Esophagus squamous epithelium (tissue), 5 donors: ENCODE data around the gene MGAT5B. TPM values are rescaled to one million over a fixed set of nuclear protein-coding genes. Genes with fewer than 3 reads are reported as not detected.

Experiments used
- DNase-seq: peaks from one replicate; lab custom pipeline; 2025; lab: John Stamatoyannopoulos, UW
- H3K27ac ChIP-seq, 4 donors: fragments of 200-600 bp; sonication (generic); one replicate each; pipeline ENCODE4 v1.5.1; 2016 to 2019; ENCODE audit warnings: mild to moderate bottlenecking in 1 of 4
- H3K27me3 ChIP-seq, 4 donors: fragments of 200-600 bp; sonication (generic); 1 replicate in 3 of 4; 2 replicates in 1 of 4; pipeline versions ENCODE4 v1.5.1 to v1.6.0; 2017 to 2021; ENCODE audit warnings: antibody characterized with exemption in 1 of 4
- H3K36me3 ChIP-seq, 3 donors: fragments of 200-600 bp; sonication (generic); one replicate each; pipeline ENCODE4 v1.5.1; 2016 to 2019
- H3K4me1 ChIP-seq, 3 donors: fragments of 200-600 bp; sonication (generic); one replicate each; pipeline ENCODE4 v1.5.1; 2017 to 2019
- H3K4me3 ChIP-seq, 4 donors: fragments of 200-600 bp; sonication (generic); 1 replicate in 3 of 4; 2 replicates in 1 of 4; pipeline ENCODE4 v1.5.1; 2016 to 2019; ENCODE audit warnings: mild to moderate bottlenecking in 2 of 4, moderate library complexity in 1 of 4
- H3K9me3 ChIP-seq, 3 donors: fragments of 200-600 bp; sonication (generic); one replicate each; pipeline ENCODE4 v1.5.1; 2016 to 2019
- CTCF ChIP-seq, 6 experiments: fragments of 450-650 bp in 4 of 6; fragments of 200-600 bp in 2 of 6; sonication (generic) in 2 of 6; IDR thresholded peaks; one replicate each; pipeline ENCODE4 v1.5.1; 2016 to 2019; ENCODE audit warnings: antibody characterized with exemption in 6 of 6, mild to moderate bottlenecking in 4 of 6, moderate library complexity in 4 of 6
- POLR2A ChIP-seq, 4 donors: fragments of 450-650 bp; IDR thresholded peaks; one replicate each; pipeline ENCODE4 v1.6.1; 2017; ENCODE audit warnings: antibody characterized with exemption in 4 of 4, mild to moderate bottlenecking in 4 of 4, moderate library complexity in 3 of 4
- WGBS, 2 donors: methylation state at CpG; one replicate each; pipeline ENCODE4 v1.1.5; 2018; 5-methylcytosine and 5-hydroxymethylcytosine counted together
- intact Hi-C: fragments of 100-400 bp; cut with DNase I; formaldehyde crosslinking; loops from one replicate; pipeline ENCODE4 v1.15.0; 2022
- total RNA-seq, 4 donors: library from RNA; depleted of rRNA; stranded (reverse); fragments of >200 nt; gene quantifications; one replicate each; pipeline ENCODE4 v1.1.0, GENCODE V29; 2016
- donor health status: DM: yes; HTN: yes; CAD: no.

MGAT5B gene
- total RNA-seq, 4 donors from 2014 or later: 1.3 TPM; not detected in 3

DNA sequence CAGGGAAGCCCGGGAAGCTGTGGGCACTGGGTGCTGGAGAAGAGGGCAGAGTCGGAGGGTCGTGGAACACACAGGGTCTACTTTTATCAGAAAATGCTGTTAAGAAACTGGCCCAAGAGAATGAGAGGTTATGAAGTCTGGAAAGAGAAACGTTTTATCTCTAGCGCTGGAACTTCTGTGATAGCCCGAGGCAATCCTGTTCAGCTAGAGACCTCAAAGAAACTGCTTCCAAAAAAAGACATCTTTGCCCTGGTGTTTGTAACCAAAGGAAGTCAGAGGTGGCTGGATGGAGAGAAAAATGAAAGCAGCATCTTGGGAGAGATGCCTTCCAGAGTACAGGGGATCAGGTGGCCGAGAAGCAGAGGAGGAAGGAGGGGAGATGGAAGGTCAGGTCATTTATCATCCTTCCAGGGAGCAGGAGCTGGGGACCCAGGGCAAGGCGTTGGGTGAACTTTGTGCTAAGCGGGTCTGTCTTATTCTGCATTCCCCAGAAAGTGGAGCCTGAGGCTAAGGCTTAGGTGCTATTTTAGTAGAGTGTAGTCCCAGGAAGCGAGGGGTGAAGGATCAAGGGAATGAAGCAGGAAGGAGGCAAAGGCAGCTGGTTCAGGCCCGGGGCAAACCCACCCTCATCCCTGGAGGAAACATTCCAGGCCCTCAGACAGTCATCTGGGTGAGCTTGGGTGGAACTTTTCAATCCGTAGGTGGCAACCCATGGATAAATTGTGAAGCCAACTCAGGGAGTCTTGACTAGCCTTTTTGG, 66.5 kb downstream of the MGAT5B start:
- H3K27ac ChIP-seq: no peak overlapping the region
- H3K4me1 ChIP-seq: no peaks in the 10 kb centered on the region
- H3K27me3 ChIP-seq: peaks cover 0 to 7% (median 0%) of the 10 kb centered on the region in 4 donors
- no peak overlapping the region for H3K4me3 ChIP-seq
- no peak for DNase-seq
- intact Hi-C loops: no loop called here
- TF ChIP-seq CTCF (IDR thresholded peaks at IDR 0.05): no peak
- no peak for TF ChIP-seq POLR2A (IDR thresholded peaks at IDR 0.05)
- no peaks in the 10 kb centered on the region for H3K9me3 ChIP-seq
- 56 to 61% methylated on average over 11 to 12 of the region's 12 CpGs for WGBS, 2 donors
- H3K36me3 ChIP-seq: no peaks in the 10 kb centered on the region

DNA sequence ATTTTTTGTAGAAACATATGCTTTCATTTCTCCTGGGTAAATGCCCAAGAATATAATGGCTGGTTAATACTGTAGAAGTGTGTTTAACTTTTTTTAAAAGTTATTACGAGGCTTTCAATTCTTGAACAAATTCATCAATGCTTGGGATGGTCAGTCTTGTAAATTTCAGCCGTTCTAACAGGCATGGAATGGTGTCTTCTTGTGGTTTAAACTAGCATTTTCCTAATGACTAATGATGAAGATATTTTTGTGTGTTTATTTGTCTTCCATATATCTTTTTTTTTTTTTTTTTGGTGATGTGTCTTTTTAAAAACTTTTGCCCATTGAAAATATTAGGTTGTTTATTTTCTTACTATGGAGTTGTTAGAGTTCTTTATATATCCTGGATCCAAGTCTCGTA, 67.1 kb downstream of the MGAT5B start:
- peaks cover 0 to 12% (median 0%) of the 10 kb centered on the region in 4 donors for H3K27me3 ChIP-seq
- no peak for TF ChIP-seq POLR2A (IDR thresholded peaks at IDR 0.05)
- TF ChIP-seq CTCF (IDR thresholded peaks at IDR 0.05): no peak
- no peak overlapping the region for H3K4me3 ChIP-seq
- H3K36me3 ChIP-seq: no peaks in the 10 kb centered on the region
- intact Hi-C loops: no loop called here
- DNase-seq: no peak
- H3K27ac ChIP-seq: no peak overlapping the region
- no peaks in the 10 kb centered on the region for H3K4me1 ChIP-seq
- H3K9me3 ChIP-seq: no peaks in the 10 kb centered on the region
- WGBS, 2 donors: 61 to 63% methylated on average over 3 of the region's 3 CpGs

DNA sequence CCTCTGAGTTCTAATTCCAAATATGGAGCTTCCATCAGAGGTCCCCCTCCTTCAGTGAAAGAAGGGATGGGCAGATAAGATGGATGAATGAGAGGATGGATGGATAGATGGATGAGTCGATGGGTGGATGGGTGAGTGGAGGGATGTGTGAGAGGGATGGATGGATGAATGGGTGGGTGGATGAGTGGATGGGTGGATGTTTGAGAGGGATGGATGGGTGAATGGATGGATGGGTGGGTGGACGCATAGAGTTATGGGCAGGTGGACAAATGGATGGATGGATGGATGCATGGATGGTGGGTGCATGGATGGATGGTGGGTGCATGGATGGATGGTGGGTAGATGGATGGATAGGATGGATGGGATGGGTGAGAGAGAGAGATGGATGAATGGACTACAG, 69.0 kb downstream of the MGAT5B start:
- H3K27me3 ChIP-seq: peaks cover 0 to 30% (median 0%) of the 10 kb centered on the region in 4 donors
- no peak overlapping the region for H3K4me3 ChIP-seq
- H3K9me3 ChIP-seq: no peaks in the 10 kb centered on the region
- H3K27ac ChIP-seq: no peak overlapping the region
- TF ChIP-seq CTCF (IDR thresholded peaks at IDR 0.05) (no peak), POLR2A (IDR thresholded peaks at IDR 0.05) (no peak)
- H3K4me1 ChIP-seq: no peaks in the 10 kb centered on the region
- 86 to 96% methylated on average over 2 of the region's 2 CpGs for WGBS, 2 donors
- H3K36me3 ChIP-seq: no peaks in the 10 kb centered on the region
- no peak for DNase-seq
- intact Hi-C loops: no loop called here

GRCh38 chr17:76938009-76938408, 69.8 kb downstream of the MGAT5B start:
- H3K9me3 ChIP-seq: no peaks in the 10 kb centered on the region
- intact Hi-C loops: no loop called here
- no peak for DNase-seq
- no peaks in the 10 kb centered on the region for H3K4me1 ChIP-seq
- TF ChIP-seq POLR2A (IDR thresholded peaks at IDR 0.05) (no peak), CTCF (IDR thresholded peaks at IDR 0.05) (no peak)
- no peak overlapping the region for H3K4me3 ChIP-seq
- H3K27me3 ChIP-seq: peaks cover 0 to 37% (median 0%) of the 10 kb centered on the region in 4 donors
- 83 to 90% methylated on average over 8 to 9 of the region's 10 CpGs for WGBS, 2 donors
- no peak overlapping the region for H3K27ac ChIP-seq
- no peaks in the 10 kb centered on the region for H3K36me3 ChIP-seq

DNA sequence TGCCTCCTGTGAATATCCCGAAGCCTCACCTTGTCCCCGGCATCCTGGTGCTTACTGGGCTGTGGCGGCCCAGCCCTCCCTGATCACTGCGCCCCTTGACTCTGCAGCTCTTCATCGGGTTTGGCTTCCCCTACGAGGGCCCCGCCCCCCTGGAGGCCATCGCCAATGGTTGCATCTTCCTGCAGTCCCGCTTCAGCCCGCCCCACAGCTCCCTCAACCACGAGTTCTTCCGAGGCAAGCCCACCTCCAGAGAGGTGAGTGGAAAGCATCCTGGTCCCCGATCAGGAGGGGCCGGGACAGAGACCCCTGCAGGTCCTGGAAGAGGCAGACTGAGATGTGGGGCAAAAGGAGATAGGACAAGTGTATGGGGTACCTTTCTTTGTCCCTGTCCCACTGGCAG, 72.1 kb downstream of the MGAT5B start:
- Histone ChIP-seq H3K27ac (no peak overlapping the region), H3K9me3 (no peaks in the 10 kb centered on the region), H3K4me3 (no peak overlapping the region), H3K36me3 (no peaks in the 10 kb centered on the region), H3K27me3 (peaks cover 0 to 50% (median 0%) of the 10 kb centered on the region in 4 donors), H3K4me1 (no peaks in the 10 kb centered on the region)
- WGBS, 2 donors: 40 to 89% methylated on average over 2 to 3 of the region's 14 CpGs
- DNase-seq: no peak
- intact Hi-C loops: no loop called here
- TF ChIP-seq POLR2A (IDR thresholded peaks at IDR 0.05) (no peak), CTCF (IDR thresholded peaks at IDR 0.05) (no peak)
